GM12878 (cell line): ENCODE measurements around the gene NHS. TPM values are rescaled to one million over a fixed set of nuclear protein-coding genes. Genes with fewer than 3 reads are reported as not detected.

Source experiments
- ATAC-seq: fragments of 200-7000 bp; cut with Tn5 transposase; 3 replicates; pipeline ENCODE4 v1.9.1; 2020; ENCODE audit warnings: mild to moderate bottlenecking, moderate library complexity
- BruUV-seq: library from RNA; stranded (reverse); fragments of 400-500 nt; replicated peaks from 2 replicates; lab custom pipeline; 2021; lab: Mats Ljungman, UMichigan
- CTCF ChIA-PET: fragments of 300-600 bp; sonication (Branson Sonifier 250); formaldehyde crosslinking; extraction: SDS; loops from one replicate; lab custom pipeline; 2021; ENCODE audit warnings: inconsistent platforms; lab: Yijun Ruan, JAX
- POLR2A ChIA-PET: fragments of 350-600 bp; formaldehyde crosslinking; extraction: SDS; loops from one replicate; lab custom pipeline; 2021; ENCODE audit warnings: inconsistent platforms; lab: Charles Lee
- RAD21 ChIA-PET: fragments of 300-600 bp; sonication (Branson Sonifier 250); formaldehyde crosslinking; loops from one replicate; lab custom pipeline; 2023; ENCODE audit warnings: antibody characterized with exemption; ENCODE audit not compliant: unreplicated experiment; lab: Charles Lee
- SMC1A ChIA-PET: fragments of 300-600 bp; sonication (Branson Sonifier 250); formaldehyde crosslinking; loops from one replicate; lab custom pipeline; 2023; ENCODE audit not compliant: unreplicated experiment, uncharacterized antibody; lab: Charles Lee
- DNase-seq: peaks from one replicate; pipeline ENCODE4 v3.0.0-alpha.2; 2011; ENCODE audit warnings: low read depth, low spot score
- FAIRE-seq: peaks from 3 replicates; lab custom pipeline; 2011; peaks lifted over from hg19 to GRCh38; lab: Jason Lieb, UNC
- H2AFZ ChIP-seq: 2 replicates; pipeline ENCODE4 v1.6.0; 2011; ENCODE audit warnings: low read depth, low read length, control low read depth; ENCODE audit not compliant: control insufficient read depth
- H3K27ac ChIP-seq: 2 replicates; pipeline ENCODE4 v1.5.1; 2011; ENCODE audit warnings: control low read depth; ENCODE audit not compliant: control insufficient read depth, insufficient read depth
- H3K27me3 ChIP-seq, 2 experiments: replicated peaks in 1 of 2; 2 replicates each; pipeline versions ENCODE4 v1.6.0 to v1.6.1; 2011; ENCODE audit warnings: low read length in 1 of 2; ENCODE audit not compliant: control insufficient read depth in 2 of 2, insufficient read depth in 2 of 2
- H3K36me3 ChIP-seq, 2 experiments: 2 replicates each; pipeline ENCODE4 v1.5.1; 2011; ENCODE audit warnings: low read length in 1 of 2; ENCODE audit not compliant: control insufficient read depth in 2 of 2, insufficient read depth in 2 of 2
- H3K4me1 ChIP-seq: 2 replicates; pipeline ENCODE4 v1.6.1; 2011; ENCODE audit warnings: mild to moderate bottlenecking, low read length, moderate library complexity, mixed read lengths; ENCODE audit not compliant: control insufficient read depth, insufficient read depth
- H3K4me2 ChIP-seq: 2 replicates; pipeline ENCODE4 v1.6.0; 2011; ENCODE audit warnings: control low read depth; ENCODE audit not compliant: control insufficient read depth, insufficient read depth
- H3K4me3 ChIP-seq: fragments of 200-600 bp; sonication (generic); 2 replicates; pipeline ENCODE4 v1.5.1; 2016
- H3K79me2 ChIP-seq: 2 replicates; pipeline ENCODE4 v1.6.0; 2011; ENCODE audit warnings: low read length; ENCODE audit not compliant: control insufficient read depth, insufficient read depth
- H3K9ac ChIP-seq: 2 replicates; pipeline ENCODE4 v1.8.0; 2011; ENCODE audit warnings: low read length, control low read depth, mixed read lengths; ENCODE audit not compliant: control insufficient read depth, insufficient read depth
- H3K9me3 ChIP-seq: replicated peaks from 3 replicates; pipeline ENCODE4 v1.5.1; 2011; ENCODE audit warnings: mild to moderate bottlenecking, low read length; ENCODE audit not compliant: control insufficient read depth, insufficient read depth
- H4K20me1 ChIP-seq: 2 replicates; pipeline ENCODE4 v1.6.0; 2011; ENCODE audit not compliant: control insufficient read depth, insufficient read depth
- BACH1 ChIP-seq: fragments of 450-650 bp; IDR thresholded peaks from 2 replicates; pipeline ENCODE4 v1.6.1; 2017; ENCODE audit warnings: mild to moderate bottlenecking, borderline replicate concordance
- MTA2 ChIP-seq: fragments of 450-650 bp; IDR thresholded peaks from 2 replicates; pipeline ENCODE4 v1.6.1; 2016; ENCODE audit warnings: low read depth, mild to moderate bottlenecking, moderate library complexity
- PAX8 ChIP-seq: fragments of 450-650 bp; IDR thresholded peaks from 2 replicates; pipeline ENCODE4 v1.6.1; 2017; ENCODE audit warnings: mild to moderate bottlenecking, moderate library complexity
- RUNX3 ChIP-seq: IDR thresholded peaks from 2 replicates; pipeline ENCODE4 v1.6.1; 2012; ENCODE audit warnings: low read length, inconsistent platforms
- SMC3 ChIP-seq: IDR thresholded peaks from 2 replicates; pipeline ENCODE4 v1.6.1; 2011; ENCODE audit warnings: low read length, improper control_type of control experiment, borderline replicate concordance
- SRF ChIP-seq, 2 experiments: IDR thresholded peaks; 2 replicates each; pipeline ENCODE4 v1.6.1; 2011; ENCODE audit warnings: low read depth in 2 of 2, low read length in 2 of 2, mild to moderate bottlenecking in 1 of 2, moderate library complexity in 1 of 2
- SUPT20H ChIP-seq: IDR thresholded peaks from 2 replicates; pipeline ENCODE4 v1.6.1; 2011; ENCODE audit warnings: low read depth, mild to moderate bottlenecking, low read length, moderate library complexity, borderline replicate concordance; ENCODE audit not compliant: control insufficient read depth
- TCF12 ChIP-seq: IDR thresholded peaks from 2 replicates; pipeline ENCODE4 v1.6.1; 2011; ENCODE audit warnings: low read depth, mild to moderate bottlenecking, low read length
- ZNF274 ChIP-seq: IDR thresholded peaks from one replicate; pipeline ENCODE4 v1.8.0; 2011; ENCODE audit not compliant: insufficient read length, insufficient read depth
- WGBS: methylation state at CpG from one replicate; pipeline ENCODE4 v1.1.6; 2016; ENCODE audit warnings: low lambda C conversion rate; ENCODE audit not compliant: insufficient replicate concordance, insufficient coverage; ENCODE audit errors: missing lambda C conversion rate; 5-methylcytosine and 5-hydroxymethylcytosine counted together
- in situ Hi-C: fragments of 300-500 bp; cut with MboI; formaldehyde crosslinking; loops from 9 replicates; pipeline ENCODE4 v1.14.3; 2018; ENCODE audit warnings: mixed read lengths
- intact Hi-C: fragments of 100-400 bp; cut with micrococcal nuclease; formaldehyde crosslinking; loops from one replicate; pipeline ENCODE4 v1.14.2; 2022; ENCODE audit not compliant: unreplicated experiment
- polyA plus RNA-seq, 11 experiments: library from polyadenylated mRNA; depleted of rRNA in 4 of 11; unstranded in 6 of 11; stranded (reverse) in 5 of 11; fragments of >200 nt; fragmentation: Nextera tagmentation in 4 of 11; fragmentation: Illumina TruSeq in 1 of 11; extraction: Ambion mirVana in 4 of 11; extraction: Trizol in 1 of 11; gene quantifications; 1 replicate in 1 of 11; 2 replicates in 10 of 11; pipeline versions ENCODE4 v1.2.1 to v1.2.3, GENCODE V29; 2011 to 2016; ENCODE audit warnings: inconsistent platforms in 2 of 11, missing spikeins in 2 of 11, low read depth in 1 of 11
- total RNA-seq, 4 experiments: library from RNA; depleted of rRNA in 3 of 4; stranded (reverse); fragments of >200 nt in 3 of 4; fragmentation: Illumina TruSeq in 1 of 4; extraction: Trizol in 1 of 4; gene quantifications; 2 replicates each; pipeline versions ENCODE4 v1.2.1 to v1.2.3, GENCODE V29; 2013 to 2021
- TF ChIP-seq, protein P1 (sequence below): fragments of 450-650 bp; IDR thresholded peaks from 2 replicates; pipeline ENCODE4 v1.6.1; 2017; ENCODE audit warnings: antibody characterized with exemption, mild to moderate bottlenecking, moderate library complexity
- TF ChIP-seq, protein P2 (sequence below): IDR thresholded peaks from 2 replicates; pipeline ENCODE4 v1.6.1; 2011; ENCODE audit warnings: borderline replicate concordance, low read depth, mild to moderate bottlenecking, moderate library complexity, mixed read lengths, low read length; ENCODE audit not compliant: insufficient read depth; ENCODE audit errors: extremely low read length
- TF ChIP-seq, protein P3 (sequence below): IDR thresholded peaks from 2 replicates; pipeline ENCODE4 v1.6.1; 2011; ENCODE audit warnings: low read depth, low read length, improper control_type of control experiment, borderline replicate concordance
- TF ChIP-seq, protein P4 (sequence below): fragments of 450-650 bp; IDR thresholded peaks from 2 replicates; pipeline ENCODE4 v1.6.1; 2017; ENCODE audit warnings: mild to moderate bottlenecking, moderate library complexity

The NHS gene
- total and polyA plus RNA-seq, 10 of the 15 experiments (the other 5 are each of a cell fraction or from before 2014, with no cell fraction given): under 0.01 to 0.07 (median 0.03) TPM; not detected in 7

DNA sequence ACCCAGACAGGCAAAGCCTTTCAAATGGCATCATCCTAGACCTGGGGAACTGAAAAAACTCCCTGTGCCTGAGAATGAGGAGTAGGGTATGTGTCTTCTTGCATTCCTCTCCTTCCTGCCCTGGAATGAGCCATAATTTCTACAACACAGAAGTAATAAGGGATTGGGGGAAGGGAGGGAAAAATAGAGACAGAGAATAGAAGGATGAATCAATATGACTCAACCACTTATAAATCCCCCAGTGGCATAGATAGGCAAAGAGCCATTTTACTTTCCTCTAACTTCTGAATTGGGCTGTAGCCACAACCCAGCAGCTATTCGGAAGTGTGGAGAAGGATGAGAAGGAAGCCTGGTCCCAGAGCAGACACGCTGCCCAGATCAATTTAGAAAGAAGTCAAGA lies 99.9 kb downstream of the NHS start (continued):
- TF ChIP-seq, protein P1, sequence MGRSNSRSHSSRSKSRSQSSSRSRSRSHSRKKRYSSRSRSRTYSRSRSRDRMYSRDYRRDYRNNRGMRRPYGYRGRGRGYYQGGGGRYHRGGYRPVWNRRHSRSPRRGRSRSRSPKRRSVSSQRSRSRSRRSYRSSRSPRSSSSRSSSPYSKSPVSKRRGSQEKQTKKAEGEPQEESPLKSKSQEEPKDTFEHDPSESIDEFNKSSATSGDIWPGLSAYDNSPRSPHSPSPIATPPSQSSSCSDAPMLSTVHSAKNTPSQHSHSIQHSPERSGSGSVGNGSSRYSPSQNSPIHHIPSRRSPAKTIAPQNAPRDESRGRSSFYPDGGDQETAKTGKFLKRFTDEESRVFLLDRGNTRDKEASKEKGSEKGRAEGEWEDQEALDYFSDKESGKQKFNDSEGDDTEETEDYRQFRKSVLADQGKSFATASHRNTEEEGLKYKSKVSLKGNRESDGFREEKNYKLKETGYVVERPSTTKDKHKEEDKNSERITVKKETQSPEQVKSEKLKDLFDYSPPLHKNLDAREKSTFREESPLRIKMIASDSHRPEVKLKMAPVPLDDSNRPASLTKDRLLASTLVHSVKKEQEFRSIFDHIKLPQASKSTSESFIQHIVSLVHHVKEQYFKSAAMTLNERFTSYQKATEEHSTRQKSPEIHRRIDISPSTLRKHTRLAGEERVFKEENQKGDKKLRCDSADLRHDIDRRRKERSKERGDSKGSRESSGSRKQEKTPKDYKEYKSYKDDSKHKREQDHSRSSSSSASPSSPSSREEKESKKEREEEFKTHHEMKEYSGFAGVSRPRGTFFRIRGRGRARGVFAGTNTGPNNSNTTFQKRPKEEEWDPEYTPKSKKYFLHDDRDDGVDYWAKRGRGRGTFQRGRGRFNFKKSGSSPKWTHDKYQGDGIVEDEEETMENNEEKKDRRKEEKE: no peak
- TF ChIP-seq SUPT20H: no peak

DNA sequence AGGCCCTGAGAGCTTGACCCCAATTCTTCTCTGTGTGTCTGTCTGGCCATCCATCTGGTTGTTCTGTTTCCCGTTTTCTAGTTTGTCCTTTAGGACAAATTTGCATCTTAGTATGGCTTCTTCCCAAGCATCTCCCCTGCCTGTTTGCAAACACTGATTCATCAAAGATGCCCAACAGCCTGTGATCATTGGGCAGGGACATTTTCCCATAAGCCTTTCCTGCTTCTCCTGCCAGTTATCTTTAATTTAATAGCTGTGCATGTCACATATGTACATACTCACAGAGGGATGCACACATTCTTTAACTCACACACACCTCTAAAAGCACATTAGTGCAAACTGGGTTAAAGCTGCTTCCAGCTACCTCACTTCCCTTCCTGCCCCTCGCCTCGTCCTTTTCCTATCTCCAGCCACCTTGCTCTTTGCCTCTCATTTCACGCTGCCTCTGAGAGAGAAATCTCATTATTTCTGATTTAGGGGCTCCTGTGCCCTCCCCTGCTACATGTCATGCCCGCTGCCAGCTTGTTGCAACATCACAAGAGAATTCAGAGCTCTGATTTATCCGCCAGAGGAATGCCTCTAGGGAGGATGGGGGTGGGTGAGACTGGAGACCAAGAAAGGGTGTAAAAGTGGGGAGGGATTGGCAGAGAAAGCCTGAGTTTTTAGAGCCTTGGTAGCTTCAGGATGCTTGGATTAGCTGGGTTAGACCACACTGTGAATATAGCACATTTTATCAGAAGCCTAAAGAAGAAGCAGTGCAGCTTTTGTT lies 100.6 kb downstream of the NHS start:
- H3K27ac ChIP-seq: no peak overlapping the region
- H3K4me1 ChIP-seq: no peaks in the 10 kb centered on the region
- H2AFZ ChIP-seq: no peak overlapping the region
- FAIRE-seq (no peak), ATAC-seq (no peak), DNase-seq (no peak)
- no peak overlapping the region for H3K4me3 ChIP-seq
- CTCF ChIA-PET: no interaction called here
- H3K9me3 ChIP-seq: no peaks in the 10 kb centered on the region
- no peaks in the 10 kb centered on the region for H3K36me3 ChIP-seq
- no TSS peak for BruUV-seq
- H3K27me3 ChIP-seq: 0 out of 4 replicates have a peak, but pooled peaks cover 0 to 4% of the 10 kb centered on the region in 2 experiments
- no peaks in the 10 kb centered on the region for H4K20me1 ChIP-seq
- intact Hi-C loops (no loop called here), in situ Hi-C loops (no loop called here)
- H3K4me2 ChIP-seq: no peak overlapping the region
- under 1% methylated on average over 6 of the region's 6 CpGs for WGBS
- RAD21 ChIA-PET: no interaction called here
- POLR2A ChIA-PET: no interaction called here
- SMC1A ChIA-PET: no interaction called here
- no peaks in the 10 kb centered on the region for H3K79me2 ChIP-seq
- no peak overlapping the region for H3K9ac ChIP-seq
- TF ChIP-seq, protein P2, sequence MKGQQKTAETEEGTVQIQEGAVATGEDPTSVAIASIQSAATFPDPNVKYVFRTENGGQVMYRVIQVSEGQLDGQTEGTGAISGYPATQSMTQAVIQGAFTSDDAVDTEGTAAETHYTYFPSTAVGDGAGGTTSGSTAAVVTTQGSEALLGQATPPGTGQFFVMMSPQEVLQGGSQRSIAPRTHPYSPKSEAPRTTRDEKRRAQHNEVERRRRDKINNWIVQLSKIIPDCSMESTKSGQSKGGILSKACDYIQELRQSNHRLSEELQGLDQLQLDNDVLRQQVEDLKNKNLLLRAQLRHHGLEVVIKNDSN: no peak
- no peak for TF ChIP-seq BACH1
- TF ChIP-seq RUNX3: no peak
- no peak for TF ChIP-seq SMC3
- TF ChIP-seq TCF12: no peak
- no peak for TF ChIP-seq PAX8
- TF ChIP-seq, protein P3, sequence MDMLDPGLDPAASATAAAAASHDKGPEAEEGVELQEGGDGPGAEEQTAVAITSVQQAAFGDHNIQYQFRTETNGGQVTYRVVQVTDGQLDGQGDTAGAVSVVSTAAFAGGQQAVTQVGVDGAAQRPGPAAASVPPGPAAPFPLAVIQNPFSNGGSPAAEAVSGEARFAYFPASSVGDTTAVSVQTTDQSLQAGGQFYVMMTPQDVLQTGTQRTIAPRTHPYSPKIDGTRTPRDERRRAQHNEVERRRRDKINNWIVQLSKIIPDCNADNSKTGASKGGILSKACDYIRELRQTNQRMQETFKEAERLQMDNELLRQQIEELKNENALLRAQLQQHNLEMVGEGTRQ: no peak
- no peak for TF ChIP-seq MTA2
- TF ChIP-seq ZNF274: no peak
- TF ChIP-seq SRF (IDR thresholded peaks at IDR 0.05; ENCODE audit: low read depth in 2 of 2, low read length in 2 of 2): no peak
- TF ChIP-seq, protein P4, sequence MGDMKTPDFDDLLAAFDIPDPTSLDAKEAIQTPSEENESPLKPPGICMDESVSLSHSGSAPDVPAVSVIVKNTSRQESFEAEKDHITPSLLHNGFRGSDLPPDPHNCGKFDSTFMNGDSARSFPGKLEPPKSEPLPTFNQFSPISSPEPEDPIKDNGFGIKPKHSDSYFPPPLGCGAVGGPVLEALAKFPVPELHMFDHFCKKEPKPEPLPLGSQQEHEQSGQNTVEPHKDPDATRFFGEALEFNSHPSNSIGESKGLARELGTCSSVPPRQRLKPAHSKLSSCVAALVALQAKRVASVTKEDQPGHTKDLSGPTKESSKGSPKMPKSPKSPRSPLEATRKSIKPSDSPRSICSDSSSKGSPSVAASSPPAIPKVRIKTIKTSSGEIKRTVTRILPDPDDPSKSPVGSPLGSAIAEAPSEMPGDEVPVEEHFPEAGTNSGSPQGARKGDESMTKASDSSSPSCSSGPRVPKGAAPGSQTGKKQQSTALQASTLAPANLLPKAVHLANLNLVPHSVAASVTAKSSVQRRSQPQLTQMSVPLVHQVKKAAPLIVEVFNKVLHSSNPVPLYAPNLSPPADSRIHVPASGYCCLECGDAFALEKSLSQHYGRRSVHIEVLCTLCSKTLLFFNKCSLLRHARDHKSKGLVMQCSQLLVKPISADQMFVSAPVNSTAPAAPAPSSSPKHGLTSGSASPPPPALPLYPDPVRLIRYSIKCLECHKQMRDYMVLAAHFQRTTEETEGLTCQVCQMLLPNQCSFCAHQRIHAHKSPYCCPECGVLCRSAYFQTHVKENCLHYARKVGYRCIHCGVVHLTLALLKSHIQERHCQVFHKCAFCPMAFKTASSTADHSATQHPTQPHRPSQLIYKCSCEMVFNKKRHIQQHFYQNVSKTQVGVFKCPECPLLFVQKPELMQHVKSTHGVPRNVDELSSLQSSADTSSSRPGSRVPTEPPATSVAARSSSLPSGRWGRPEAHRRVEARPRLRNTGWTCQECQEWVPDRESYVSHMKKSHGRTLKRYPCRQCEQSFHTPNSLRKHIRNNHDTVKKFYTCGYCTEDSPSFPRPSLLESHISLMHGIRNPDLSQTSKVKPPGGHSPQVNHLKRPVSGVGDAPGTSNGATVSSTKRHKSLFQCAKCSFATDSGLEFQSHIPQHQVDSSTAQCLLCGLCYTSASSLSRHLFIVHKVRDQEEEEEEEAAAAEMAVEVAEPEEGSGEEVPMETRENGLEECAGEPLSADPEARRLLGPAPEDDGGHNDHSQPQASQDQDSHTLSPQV: no peak
